Upper lobe of right lung (tissue), 1 donor: ENCODE measurements around the gene TLE7. TPM values are rescaled to one million over a fixed set of nuclear protein-coding genes. Genes with fewer than 3 reads are reported as not detected.

Experiments
- ATAC-seq: fragments of 200-7000 bp; cut with Tn5 transposase; one replicate; pipeline ENCODE4 v1.9.1; 2020; ENCODE audit warnings: mild to moderate bottlenecking, moderate library complexity
- DNase-seq: peaks from one replicate; pipeline ENCODE4 v3.0.0-alpha.2; 2020
- H3K27ac ChIP-seq: fragments of 200-600 bp; one replicate; pipeline ENCODE4 v1.8.0; 2022
- H3K27me3 ChIP-seq: fragments of 200-600 bp; one replicate; pipeline ENCODE4 v1.8.0; 2022; ENCODE audit warnings: mild to moderate bottlenecking
- H3K36me3 ChIP-seq: fragments of 200-600 bp; one replicate; pipeline ENCODE4 v1.8.0; 2022
- H3K4me1 ChIP-seq: fragments of 200-600 bp; one replicate; pipeline ENCODE4 v1.8.0; 2022
- H3K4me3 ChIP-seq: fragments of 200-600 bp; one replicate; pipeline ENCODE4 v1.8.0; 2022; ENCODE audit warnings: mild to moderate bottlenecking
- H3K9me3 ChIP-seq: fragments of 200-600 bp; one replicate; pipeline ENCODE4 v1.8.0; 2022
- CTCF ChIP-seq: fragments of 200-600 bp; IDR thresholded peaks from one replicate; pipeline ENCODE4 v1.8.0; 2022; ENCODE audit warnings: antibody characterized with exemption
- intact Hi-C: fragments of 100-400 bp; cut with DNase I; formaldehyde crosslinking; loops from one replicate; pipeline ENCODE4 v1.11.0; 2022
- total RNA-seq: library from RNA; stranded (reverse); fragmentation: NEBNext Ultra II Directional; extraction: Animal tissue kit (Norgen Biotek cat#: 25700); gene quantifications from one replicate; pipeline ENCODE4 v1.2.1, GENCODE V29; 2021
- donor health status: DM: no; HTN: yes; CAD: no; lungs with severe emphysema.

The TLE7 gene
- total RNA-seq, 1 donor from 2014 or later: not detected

GRCh38 chr16:71413341-71413740 is 28.5 kb downstream of the TLE7 start:
- Histone ChIP-seq H3K9me3 (no peaks in the 10 kb centered on the region), H3K4me1 (no peaks in the 10 kb centered on the region), H3K36me3 (no peaks in the 10 kb centered on the region), H3K4me3 (no peak overlapping the region), H3K27me3 (peaks cover 28% of the 10 kb centered on the region), H3K27ac (no peak overlapping the region)
- DNase-seq (peak; percentile 15), ATAC-seq (no peak)
- no peak for TF ChIP-seq CTCF
- intact Hi-C loops: loop anchor here (5.0 kb wide), 1 partner anchor 89 kb away; no protein-coding TSS in a partner anchor

GRCh38 chr16:71412270-71413160 is 29.3 kb downstream of the TLE7 start:
- Histone ChIP-seq H3K27ac (no peak overlapping the region), H3K9me3 (no peaks in the 10 kb centered on the region), H3K4me3 (no peak overlapping the region), H3K4me1 (no peaks in the 10 kb centered on the region), H3K27me3 (peaks cover 30% of the 10 kb centered on the region), H3K36me3 (no peaks in the 10 kb centered on the region)
- peak; percentile 82 for TF ChIP-seq CTCF
- ATAC-seq (peak; percentile 87), DNase-seq (peak; percentile 73)
- intact Hi-C loops: loop anchor here (5.0 kb wide), 1 partner anchor 90 kb away; no protein-coding TSS in a partner anchor

GRCh38 chr16:71410146-71410545 is 31.7 kb downstream of the TLE7 start:
- Histone ChIP-seq H3K4me3 (no peak overlapping the region), H3K27ac (no peak overlapping the region), H3K4me1 (no peaks in the 10 kb centered on the region), H3K36me3 (no peaks in the 10 kb centered on the region), H3K9me3 (no peaks in the 10 kb centered on the region), H3K27me3 (peaks cover 33% of the 10 kb centered on the region)
- ATAC-seq (no peak), DNase-seq (no peak)
- no peak for TF ChIP-seq CTCF
- intact Hi-C loops: loop anchor here (5.0 kb wide), 1 partner anchor 92 kb away; no protein-coding TSS in a partner anchor

GRCh38 chr16:71409011-71409775 is 32.7 kb downstream of the TLE7 start:
- no peak for TF ChIP-seq CTCF
- Histone ChIP-seq H3K36me3 (no peaks in the 10 kb centered on the region), H3K9me3 (no peaks in the 10 kb centered on the region), H3K4me3 (no peak overlapping the region), H3K27ac (no peak overlapping the region), H3K4me1 (no peaks in the 10 kb centered on the region), H3K27me3 (peaks cover 33% of the 10 kb centered on the region)
- peak; percentile 2 for DNase-seq
- intact Hi-C loops: no loop called here
- no peak for ATAC-seq

GRCh38 chr16:71408536-71408935 is 33.3 kb downstream of the TLE7 start:
- Histone ChIP-seq H3K9me3 (no peaks in the 10 kb centered on the region), H3K36me3 (no peaks in the 10 kb centered on the region), H3K4me3 (no peak overlapping the region), H3K27ac (no peak overlapping the region), H3K27me3 (peaks cover 33% of the 10 kb centered on the region), H3K4me1 (no peaks in the 10 kb centered on the region)
- ATAC-seq: no peak
- DNase-seq: peak; percentile 2
- intact Hi-C loops: no loop called here
- TF ChIP-seq CTCF: no peak
